Right lobe of liver (tissue), 4 donors: ENCODE data around the gene POM121.
A peak's percentile ranks its signal among the peaks of the same experiment; 100 is the strongest.
"Not testable (repeated sequence)": the region's sequence is repeated elsewhere in the genome, so short reads cannot be mapped to it uniquely, and the experiment has no call there.

ENCODE experiments used
- CTCF ChIP-seq, 4 donors: fragments of 200-600 bp in 3 of 4; fragments of 450-650 bp in 1 of 4; IDR thresholded peaks; one replicate each; pipeline versions ENCODE4 v1.5.1 to v1.8.0; 2016 to 2022; ENCODE audit warnings: antibody characterized with exemption in 4 of 4, mild to moderate bottlenecking in 2 of 4
- POLR2A ChIP-seq: fragments of 450-650 bp; IDR thresholded peaks from one replicate; pipeline ENCODE4 v1.6.1; 2017; ENCODE audit warnings: antibody characterized with exemption, mild to moderate bottlenecking
- donor health status: DM: no; HTN: no; CAD: no.
- donor health status: DM: no; HTN: no; CAD: no.
- donor health status: DM: no; HTN: yes; CAD: no.

- TF ChIP-seq CTCF (IDR thresholded peaks at IDR 0.05): not testable (repeated sequence)
- peak; percentile 75 for TF ChIP-seq POLR2A
These were observed 45.7 kb upstream of the POM121 start for GRCh38 chr7:72879079-72879736.
